Adrenal gland (tissue), 5 donors: ENCODE data around the gene CAPN2.

Source experiments
- POLR2A ChIP-seq, 2 donors: fragments of 450-650 bp; IDR thresholded peaks; one replicate each; pipeline ENCODE4 v1.6.1; 2017; ENCODE audit warnings: antibody characterized with exemption in 2 of 2, mild to moderate bottlenecking in 2 of 2, moderate library complexity in 1 of 2
- TF ChIP-seq, protein P1 (sequence below), 6 experiments: fragments of 450-650 bp in 4 of 6; fragments of 200-600 bp in 2 of 6; sonication (generic) in 1 of 6; IDR thresholded peaks; 1 replicate in 5 of 6; 2 replicates in 1 of 6; pipeline versions ENCODE4 v1.5.1 to v1.8.0; 2016 to 2021; ENCODE audit warnings: antibody characterized with exemption in 6 of 6, mild to moderate bottlenecking in 2 of 6, moderate library complexity in 1 of 6
- donor health status: DM: no; HTN: no; CAD: no.

- TF ChIP-seq, protein P1, sequence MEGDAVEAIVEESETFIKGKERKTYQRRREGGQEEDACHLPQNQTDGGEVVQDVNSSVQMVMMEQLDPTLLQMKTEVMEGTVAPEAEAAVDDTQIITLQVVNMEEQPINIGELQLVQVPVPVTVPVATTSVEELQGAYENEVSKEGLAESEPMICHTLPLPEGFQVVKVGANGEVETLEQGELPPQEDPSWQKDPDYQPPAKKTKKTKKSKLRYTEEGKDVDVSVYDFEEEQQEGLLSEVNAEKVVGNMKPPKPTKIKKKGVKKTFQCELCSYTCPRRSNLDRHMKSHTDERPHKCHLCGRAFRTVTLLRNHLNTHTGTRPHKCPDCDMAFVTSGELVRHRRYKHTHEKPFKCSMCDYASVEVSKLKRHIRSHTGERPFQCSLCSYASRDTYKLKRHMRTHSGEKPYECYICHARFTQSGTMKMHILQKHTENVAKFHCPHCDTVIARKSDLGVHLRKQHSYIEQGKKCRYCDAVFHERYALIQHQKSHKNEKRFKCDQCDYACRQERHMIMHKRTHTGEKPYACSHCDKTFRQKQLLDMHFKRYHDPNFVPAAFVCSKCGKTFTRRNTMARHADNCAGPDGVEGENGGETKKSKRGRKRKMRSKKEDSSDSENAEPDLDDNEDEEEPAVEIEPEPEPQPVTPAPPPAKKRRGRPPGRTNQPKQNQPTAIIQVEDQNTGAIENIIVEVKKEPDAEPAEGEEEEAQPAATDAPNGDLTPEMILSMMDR (IDR thresholded peaks at IDR 0.05) = no peak
- TF ChIP-seq POLR2A (IDR thresholded peaks at IDR 0.05) = no peak
Observed at GRCh38 chr1:223824712-223825111, 112.4 kb downstream of the CAPN2 start.
